HCT116 (cell line): ENCODE results near the gene PLCG2. TPM values are rescaled to one million over a fixed set of nuclear protein-coding genes. Genes with fewer than 3 reads are reported as not detected.

ENCODE experiments used
- ATAC-seq: fragments of 200-7000 bp; cut with Tn5 transposase; 2 replicates; pipeline ENCODE4 v1.9.1; 2020; ENCODE audit warnings: mild to moderate bottlenecking, moderate library complexity
- BruUV-seq: library from RNA; stranded (reverse); fragments of 400-500 nt; replicated peaks from 2 replicates; lab custom pipeline; 2021; lab: Mats Ljungman, UMichigan
- CTCF ChIA-PET: fragments of 300-600 bp; sonication (Branson Sonifier 250); formaldehyde crosslinking; loops from one replicate; lab custom pipeline; 2021; ENCODE audit warnings: antibody characterized with exemption; lab: Charles Lee
- POLR2A ChIA-PET: fragments of 300-600, 350-600 bp; sonication (Branson Sonifier 250); formaldehyde crosslinking; loops from one replicate; lab custom pipeline; 2021; ENCODE audit warnings: antibody characterized with exemption; lab: Charles Lee
- RAD21 ChIA-PET, 2 experiments: fragments of 300-600 bp; sonication (Branson Sonifier 250); formaldehyde crosslinking; loops; one replicate each; lab custom pipeline; 2023; ENCODE audit warnings: low total read pairs in 2 of 2; ENCODE audit not compliant: uncharacterized antibody in 2 of 2, unreplicated experiment in 2 of 2, low non-redundant PET in 1 of 2; lab: Charles Lee
- DNase-seq: peaks from one replicate; pipeline ENCODE4 v3.0.0-alpha.2; 2010; ENCODE audit warnings: low read depth, low spot score
- H2AFZ ChIP-seq: fragments of 200-600 bp; shearing (Covaris generic), sonication (generic); 2 replicates; pipeline ENCODE4 v1.6.1; 2017; ENCODE audit warnings: low read depth, mixed run types, mixed read lengths, antibody characterized with exemption, low read length; ENCODE audit not compliant: poor library complexity, severe bottlenecking
- H3K27ac ChIP-seq: 2 replicates; pipeline ENCODE4 v1.5.1; 2012; ENCODE audit warnings: low read depth, low read length
- H3K27me3 ChIP-seq: fragments of 200-600 bp; sonication (generic); 2 replicates; pipeline ENCODE4 v1.6.1; 2016; ENCODE audit warnings: mixed run types, low read length, mixed read lengths; ENCODE audit not compliant: insufficient read depth
- H3K36me3 ChIP-seq, 2 experiments: fragments of 200-500 bp in 1 of 2; fragments of 200-600 bp in 1 of 2; sonication (Bioruptor generic) in 1 of 2; sonication (generic) in 1 of 2; 2 replicates each; pipeline versions ENCODE4 v1.5.1 to v1.6.1; 2014 to 2016; ENCODE audit warnings: low read length in 2 of 2, inconsistent platforms in 1 of 2, mixed read lengths in 1 of 2, mixed run types in 1 of 2; ENCODE audit not compliant: insufficient read depth in 2 of 2, control insufficient read depth in 1 of 2
- H3K4me1 ChIP-seq, 2 experiments: fragments of 200-600 bp in 1 of 2; sonication (generic) in 1 of 2; 2 replicates each; pipeline versions ENCODE4 v1.5.1 to v1.6.1; 2012 to 2017; ENCODE audit warnings: low read length in 2 of 2, inconsistent platforms in 1 of 2, mild to moderate bottlenecking in 1 of 2, mixed read lengths in 1 of 2, mixed run types in 1 of 2, moderate library complexity in 1 of 2; ENCODE audit not compliant: insufficient read depth in 2 of 2, control insufficient read depth in 1 of 2
- H3K4me2 ChIP-seq: fragments of 200-600 bp; sonication (generic); 2 replicates; pipeline ENCODE4 v1.6.1; 2017; ENCODE audit warnings: mixed run types, low read length, mixed read lengths
- H3K4me3 ChIP-seq, 2 experiments: fragments of 200-600 bp in 1 of 2; sonication (generic) in 1 of 2; replicated peaks in 1 of 2; 2 replicates each; pipeline ENCODE4 v1.5.1; 2011 to 2016; ENCODE audit warnings: low read length in 2 of 2, control low read depth in 1 of 2, low read depth in 1 of 2, mild to moderate bottlenecking in 1 of 2, mixed read lengths in 1 of 2, mixed run types in 1 of 2
- H3K79me2 ChIP-seq: fragments of 200-600 bp; sonication (generic); 2 replicates; pipeline ENCODE4 v1.6.1; 2017; ENCODE audit warnings: mild to moderate bottlenecking, mixed run types, low read length, moderate library complexity, mixed read lengths; ENCODE audit not compliant: insufficient read depth
- H3K9ac ChIP-seq: fragments of 200-600 bp; sonication (generic); 2 replicates; pipeline ENCODE4 v1.6.1; 2016; ENCODE audit warnings: low read length, mixed read lengths
- H3K9me2 ChIP-seq: fragments of 200-600 bp; sonication (generic), shearing (Covaris generic); 2 replicates; pipeline ENCODE4 v1.6.1; 2017; ENCODE audit warnings: mixed run types, mild to moderate bottlenecking, moderate library complexity; ENCODE audit not compliant: insufficient read depth
- H3K9me3 ChIP-seq, 2 experiments: fragments of 200-500 bp in 1 of 2; fragments of 200-600 bp in 1 of 2; sonication (Bioruptor generic) in 1 of 2; sonication (generic) in 1 of 2; 2 replicates each; pipeline ENCODE4 v1.6.1; 2014 to 2017; ENCODE audit warnings: low read length in 2 of 2, mixed read lengths in 2 of 2, inconsistent platforms in 1 of 2, low read depth in 1 of 2, mild to moderate bottlenecking in 1 of 2, mixed run types in 1 of 2, moderate library complexity in 1 of 2; ENCODE audit not compliant: control insufficient read depth in 1 of 2, insufficient read depth in 1 of 2
- H4K20me1 ChIP-seq: fragments of 200-600 bp; sonication (generic), shearing (Covaris generic); 2 replicates; pipeline ENCODE4 v1.6.1; 2017; ENCODE audit warnings: mixed run types, mild to moderate bottlenecking, moderate library complexity; ENCODE audit not compliant: insufficient read depth
- ATF3 ChIP-seq: IDR thresholded peaks from 2 replicates; pipeline ENCODE4 v1.6.1; 2012
- CEBPB ChIP-seq: IDR thresholded peaks from 2 replicates; pipeline ENCODE4 v1.6.1; 2012; ENCODE audit warnings: low read depth
- ELF1 ChIP-seq: IDR thresholded peaks from 2 replicates; pipeline ENCODE4 v1.6.1; 2012; ENCODE audit warnings: low read depth, borderline replicate concordance
- MAX ChIP-seq: IDR thresholded peaks from 2 replicates; pipeline ENCODE4 v1.6.1; 2012
- POLR2A ChIP-seq: IDR thresholded peaks from 2 replicates; pipeline ENCODE4 v1.7.0; 2011; ENCODE audit warnings: borderline replicate concordance; ENCODE audit not compliant: insufficient read depth, insufficient read length; ENCODE audit errors: extremely low read depth
- POLR2AphosphoS5 ChIP-seq: IDR thresholded peaks from 2 replicates; pipeline ENCODE4 v1.6.1; 2011; ENCODE audit warnings: mild to moderate bottlenecking, low read depth, low read length, moderate library complexity
- SP1 ChIP-seq: IDR thresholded peaks from 2 replicates; pipeline ENCODE4 v1.6.1; 2012; ENCODE audit warnings: low read depth
- ZFX ChIP-seq: fragments of 450-650 bp; IDR thresholded peaks from 2 replicates; pipeline ENCODE4 v1.6.1; 2017
- ZNF274 ChIP-seq: fragments of 200-500 bp; sonication (Bioruptor generic); IDR thresholded peaks from 2 replicates; pipeline ENCODE4 v1.6.1; 2014; ENCODE audit warnings: mild to moderate bottlenecking, low read depth, low read length, inconsistent platforms
- intact Hi-C: fragments of 100-400 bp; cut with micrococcal nuclease; formaldehyde crosslinking; loops from 2 replicates; pipeline ENCODE4 v1.10.0; 2022
- total RNA-seq: library from RNA; stranded (reverse); gene quantifications from one replicate; pipeline ENCODE4 v1.2.1, GENCODE V29; 2021; ENCODE audit not compliant: unreplicated experiment

Gene PLCG2
- total RNA-seq, 1 experiment from 2014 or later: 31.2 TPM

GRCh38 chr16:81816351-81816750 lies 37.3 kb downstream of the PLCG2 start:
- ATAC-seq (no peak), DNase-seq (no peak)
- no TSS peak for BruUV-seq
- Histone ChIP-seq H3K9me2 (no peaks in the 10 kb centered on the region), H2AFZ (no peak overlapping the region), H3K27ac (no peak overlapping the region), H3K79me2 (peaks cover 4% of the 10 kb centered on the region; the same call in 1 of the 2 replicates), H3K36me3 (no peaks in the 10 kb centered on the region), H3K9ac (no peak overlapping the region), H3K27me3 (no peaks in the 10 kb centered on the region), H4K20me1 (no peaks in the 10 kb centered on the region), H3K4me2 (no peak overlapping the region), H3K4me3 (no peak overlapping the region), H3K9me3 (no peaks in the 10 kb centered on the region), H3K4me1 (no peaks in the 10 kb centered on the region)
- no peak for TF ChIP-seq ZNF274
- no peak for TF ChIP-seq ELF1
- no peak for TF ChIP-seq ATF3
- TF ChIP-seq POLR2AphosphoS5: no peak
- no peak for TF ChIP-seq MAX
- no peak for TF ChIP-seq POLR2A
- TF ChIP-seq ZFX: no peak
- ChIA-PET POLR2A (no interaction called here), RAD21 (no interaction called here), CTCF (no interaction called here)
- intact Hi-C loops: no loop called here

- ChIA-PET CTCF (no interaction called here), POLR2A (no interaction called here), RAD21 (no interaction called here)
- Histone ChIP-seq H3K27ac (no peak overlapping the region), H3K27me3 (no peaks in the 10 kb centered on the region), H3K4me3 (no peak overlapping the region), H2AFZ (no peak overlapping the region), H3K9me2 (no peaks in the 10 kb centered on the region), H3K9me3 (no peaks in the 10 kb centered on the region), H4K20me1 (no peaks in the 10 kb centered on the region), H3K9ac (no peak overlapping the region), H3K4me1 (no peaks in the 10 kb centered on the region), H3K79me2 (peaks cover 4% of the 10 kb centered on the region; the same call in 1 of the 2 replicates), H3K4me2 (no peak overlapping the region), H3K36me3 (no peaks in the 10 kb centered on the region)
- BruUV-seq: no TSS peak
- intact Hi-C loops: no loop called here
- ATAC-seq: no peak
- no peak for TF ChIP-seq SP1
- TF ChIP-seq CEBPB: no peak
- TF ChIP-seq MAX: no peak
- no peak for TF ChIP-seq ZNF274
- DNase-seq: no peak
Observed at GRCh38 chr16:81816793-81817210, 37.7 kb downstream of the PLCG2 start.
